Spleen (tissue), 11 donors: ENCODE data around the gene APP. TPM values are rescaled to one million over a fixed set of nuclear protein-coding genes. Genes with fewer than 3 reads are reported as not detected.

Experiments
- DNase-seq: peaks from one replicate; pipeline ENCODE4 v3.0.0-alpha.2; 2020
- H3K27ac ChIP-seq, 8 donors: fragments of 200-600 bp; sonication (generic) in 7 of 8; 1 replicate in 4 of 8; 2 replicates in 4 of 8; pipeline versions ENCODE4 v1.5.0 to v1.8.0; 2016 to 2021; ENCODE audit warnings: inconsistent platforms in 4 of 8, mild to moderate bottlenecking in 4 of 8, moderate library complexity in 1 of 8
- H3K27me3 ChIP-seq, 7 donors: fragments of 200-600 bp; sonication (generic) in 6 of 7; replicated peaks in 1 of 7; 1 replicate in 4 of 7; 2 replicates in 3 of 7; pipeline versions ENCODE4 v1.5.0 to v1.8.0; 2016 to 2021; ENCODE audit warnings: inconsistent platforms in 3 of 7, mild to moderate bottlenecking in 1 of 7
- H3K36me3 ChIP-seq, 6 donors: fragments of 200-600 bp; sonication (generic) in 5 of 6; 1 replicate in 4 of 6; 2 replicates in 2 of 6; pipeline versions ENCODE4 v1.5.0 to v1.8.0; 2016 to 2021; ENCODE audit warnings: inconsistent platforms in 2 of 6
- H3K4me1 ChIP-seq, 6 donors: fragments of 200-600 bp; sonication (generic) in 5 of 6; 1 replicate in 3 of 6; 2 replicates in 3 of 6; pipeline versions ENCODE4 v1.5.0 to v1.8.0; 2016 to 2021; ENCODE audit warnings: inconsistent platforms in 3 of 6
- H3K4me3 ChIP-seq, 8 donors: fragments of 200-600 bp; sonication (generic) in 7 of 8; 1 replicate in 4 of 8; 2 replicates in 4 of 8; pipeline versions ENCODE4 v1.5.0 to v1.8.0; 2016 to 2021; ENCODE audit warnings: inconsistent platforms in 4 of 8, mild to moderate bottlenecking in 4 of 8, moderate library complexity in 2 of 8
- H3K9me3 ChIP-seq, 8 donors: fragments of 200-600 bp; sonication (generic) in 7 of 8; 1 replicate in 4 of 8; 2 replicates in 4 of 8; pipeline versions ENCODE4 v1.5.0 to v1.8.0; 2016 to 2021; ENCODE audit warnings: inconsistent platforms in 4 of 8
- CTCF ChIP-seq, 11 experiments: fragments of 200-600 bp in 7 of 11; fragments of 450-650 bp in 4 of 11; sonication (generic) in 4 of 11; IDR thresholded peaks in 8 of 11; conservative IDR thresholded peaks in 3 of 11; 1 replicate in 7 of 11; 2 replicates in 4 of 11; pipeline versions ENCODE4 v1.4.0 to v1.8.0; 2016 to 2021; ENCODE audit warnings: antibody characterized with exemption in 11 of 11, inconsistent platforms in 4 of 11, mild to moderate bottlenecking in 1 of 11
- POLR2A ChIP-seq, 3 donors: fragments of 450-650 bp; IDR thresholded peaks; one replicate each; pipeline ENCODE4 v1.5.1; 2017; ENCODE audit warnings: antibody characterized with exemption in 3 of 3, mild to moderate bottlenecking in 1 of 3
- POLR2AphosphoS5 ChIP-seq, 3 donors: sonication (generic); formaldehyde crosslinking; IDR thresholded peaks; one replicate each; pipeline ENCODE4 v1.5.1; 2017; ENCODE audit warnings: antibody characterized with exemption in 3 of 3
- WGBS, 5 donors: extraction: QIAGEN DNeasy Blood & Tissue Kit in 3 of 5; methylation state at CpG; one replicate each; pipeline versions ENCODE4 v1.1.5 to v1.1.7; 2013 to 2018; 5-methylcytosine and 5-hydroxymethylcytosine counted together
- intact Hi-C: fragments of 100-400 bp; cut with DNase I; formaldehyde crosslinking; loops from one replicate; pipeline ENCODE4 v1.15.0; 2023; ENCODE audit warnings: low total_unique reads
- polyA plus RNA-seq, 3 donors: library from polyadenylated mRNA; stranded (reverse); fragments of 200-250 nt; gene quantifications; one replicate each; pipeline ENCODE4 v1.2.1, GENCODE V29; 2013
- total RNA-seq, 7 donors: library from RNA; depleted of rRNA in 3 of 7; stranded (reverse); fragments of >200 nt in 3 of 7; fragmentation: NEBNext Ultra II Directional in 4 of 7; extraction: Animal tissue kit (Norgen Biotek cat#: 25700) in 4 of 7; gene quantifications; one replicate each; pipeline versions ENCODE4 v1.1.0 to v1.2.1, GENCODE V29; 2016 to 2021
- donor health status: healthy with polysubstance abuse.
- donor health status: DM: no; HTN: no; CAD: no; lungs with moderate emphysema.
- donor health status: DM: no; HTN: no; CAD: no.
- donor health status: Bipolar disorder and iron deficiency.
- donor health status: healthy.
- donor health status: DM: no; HTN: no; CAD: no.
- donor health status: DM: yes; HTN: yes; CAD: no.

Gene APP
- total and polyA plus RNA-seq, 10 donors, result 25.3 to 398 (median 282) TPM

- H3K36me3 ChIP-seq, result peaks cover 0 to 4% (median 0%) of the 10 kb centered on the region in 6 donors
- DNase-seq, result no peak
- WGBS, 5 donors, result 90 to 98% (median 97%) methylated on average over 3 of the region's 3 CpGs
- TF ChIP-seq POLR2A (IDR thresholded peaks at IDR 0.05) (no peak), CTCF (IDR thresholded peaks at IDR 0.05 in 8 of 11, conservative IDR thresholded peaks at IDR 0.05 in 3 of 11) (no peak)
- H3K4me3 ChIP-seq, result no peak overlapping the region
- no peaks in the 10 kb centered on the region for H3K27me3 ChIP-seq
- H3K9me3 ChIP-seq, result no peaks in the 10 kb centered on the region
- intact Hi-C loops, result no loop called here
- H3K27ac ChIP-seq, result no peak overlapping the region
- H3K4me1 ChIP-seq, result no peaks in the 10 kb centered on the region
Observed at GRCh38 chr21:25871566-25871965, 299.0 kb downstream of the APP start.

DNA sequence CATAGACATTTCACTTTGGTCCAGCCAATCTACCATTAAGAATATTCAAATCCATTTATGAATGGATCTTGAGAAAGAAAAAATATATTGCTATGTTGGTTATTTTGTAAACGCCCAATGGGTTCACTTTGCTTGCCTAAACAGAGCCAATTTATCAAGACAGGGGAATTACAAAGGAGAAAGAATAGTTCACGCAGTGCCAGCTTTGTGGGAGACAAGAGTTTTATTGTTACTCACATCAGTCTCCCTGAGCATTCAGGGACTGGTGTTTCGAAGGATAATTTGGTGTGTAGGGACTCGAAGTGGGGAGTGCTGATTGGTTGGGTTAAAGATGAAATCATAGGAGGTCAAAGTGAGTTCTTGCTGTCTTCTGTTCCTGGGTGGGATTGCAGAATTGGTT is 300.5 kb downstream of the APP start:
- TF ChIP-seq POLR2AphosphoS5 (IDR thresholded peaks at IDR 0.05), result no peak
- no peak for TF ChIP-seq POLR2A (IDR thresholded peaks at IDR 0.05)
- TF ChIP-seq CTCF (IDR thresholded peaks at IDR 0.05 in 8 of 11, conservative IDR thresholded peaks at IDR 0.05 in 3 of 11), result no peak
- WGBS, 5 donors, result 72 to 91% (median 75%) methylated on average over 4 of the region's 4 CpGs
- no peaks in the 10 kb centered on the region for H3K4me1 ChIP-seq
- DNase-seq, result no peak
- H3K27me3 ChIP-seq, result no peaks in the 10 kb centered on the region
- intact Hi-C loops, result no loop called here
- no peaks in the 10 kb centered on the region for H3K9me3 ChIP-seq
- H3K36me3 ChIP-seq, result peaks cover 0 to 4% (median 0%) of the 10 kb centered on the region in 6 donors
- H3K4me3 ChIP-seq, result no peak overlapping the region
- H3K27ac ChIP-seq, result no peak overlapping the region

DNA sequence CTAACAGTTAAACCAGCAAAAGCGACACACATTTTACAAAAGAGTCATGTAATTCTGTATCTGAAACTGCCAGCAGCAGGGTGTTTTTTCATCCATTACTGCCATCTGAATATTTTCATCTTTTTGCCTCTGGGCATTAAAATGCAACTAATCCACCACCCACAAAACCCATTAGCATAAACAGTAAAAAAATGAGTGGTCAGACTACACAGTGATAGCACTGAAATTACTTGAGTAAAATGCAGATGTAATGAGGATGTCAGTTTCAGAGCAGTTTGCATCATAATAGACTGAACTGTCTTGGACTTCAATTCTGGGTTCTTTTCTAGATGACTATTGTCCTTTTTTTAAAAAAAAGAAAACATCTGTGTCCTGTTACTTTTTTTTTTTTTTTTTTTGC is 303.5 kb downstream of the APP start:
- H3K4me1 ChIP-seq, result no peaks in the 10 kb centered on the region
- no peak overlapping the region for H3K4me3 ChIP-seq
- WGBS, 5 donors, result 77 to 100% (median 91%) methylated on average over 1 of the region's 1 CpG
- H3K36me3 ChIP-seq, result no peaks in the 10 kb centered on the region
- H3K27ac ChIP-seq, result no peak overlapping the region
- intact Hi-C loops, result no loop called here
- H3K27me3 ChIP-seq, result no peaks in the 10 kb centered on the region
- no peak for DNase-seq
- no peaks in the 10 kb centered on the region for H3K9me3 ChIP-seq
- no peak for TF ChIP-seq POLR2AphosphoS5 (IDR thresholded peaks at IDR 0.05)
- TF ChIP-seq CTCF (IDR thresholded peaks at IDR 0.05 in 8 of 11, conservative IDR thresholded peaks at IDR 0.05 in 3 of 11), result no peak

GRCh38 chr21:25863747-25864146 is 306.8 kb downstream of the APP start:
- 79 to 90% (median 88%) methylated on average over 4 of the region's 4 CpGs for WGBS, 5 donors
- Histone ChIP-seq H3K36me3 (no peaks in the 10 kb centered on the region), H3K4me1 (no peaks in the 10 kb centered on the region), H3K27me3 (no peaks in the 10 kb centered on the region), H3K4me3 (no peak overlapping the region), H3K27ac (no peak overlapping the region), H3K9me3 (no peaks in the 10 kb centered on the region)
- DNase-seq, result no peak
- no peak for TF ChIP-seq CTCF (IDR thresholded peaks at IDR 0.05 in 8 of 11, conservative IDR thresholded peaks at IDR 0.05 in 3 of 11)
- no peak for TF ChIP-seq POLR2A (IDR thresholded peaks at IDR 0.05)
- TF ChIP-seq POLR2AphosphoS5 (IDR thresholded peaks at IDR 0.05), result no peak
- intact Hi-C loops, result no loop called here
